OCI-LY1 (cell line): ENCODE results near the gene PIK3CA.

ENCODE experiments used
- H2AFZ ChIP-seq: fragments of 200-600 bp; sonication (generic), shearing (Covaris generic); 2 replicates; pipeline ENCODE4 v1.6.0; 2014; ENCODE audit warnings: antibody characterized with exemption, mild to moderate bottlenecking, low read length
- H3F3A ChIP-seq: fragments of 200-600 bp; sonication (generic), shearing (Covaris generic); 2 replicates; pipeline ENCODE4 v1.6.0; 2014; ENCODE audit warnings: mild to moderate bottlenecking, antibody characterized with exemption, low read length, moderate library complexity; ENCODE audit not compliant: insufficient read depth
- H3K27ac ChIP-seq: fragments of 200-600 bp; sonication (generic); 2 replicates; pipeline ENCODE4 v1.5.1; 2014; ENCODE audit warnings: low read length, mixed run types, mild to moderate bottlenecking, low read depth; ENCODE audit not compliant: poor library complexity, severe bottlenecking
- H3K27me3 ChIP-seq: fragments of 200-600 bp; sonication (generic); 2 replicates; pipeline ENCODE4 v1.6.0; 2014; ENCODE audit warnings: antibody characterized with exemption, mild to moderate bottlenecking, low read length, moderate library complexity; ENCODE audit not compliant: insufficient read depth
- H3K36me3 ChIP-seq: fragments of 200-600 bp; sonication (generic); 2 replicates; pipeline ENCODE4 v1.6.1; 2014; ENCODE audit warnings: mild to moderate bottlenecking, antibody characterized with exemption, low read length, moderate library complexity, mixed read lengths; ENCODE audit not compliant: insufficient read depth
- H3K4me1 ChIP-seq: fragments of 200-600 bp; sonication (generic); 2 replicates; pipeline ENCODE4 v1.5.1; 2014; ENCODE audit warnings: mild to moderate bottlenecking, low read length, moderate library complexity; ENCODE audit not compliant: insufficient read depth, severe bottlenecking
- H3K4me2 ChIP-seq: fragments of 200-600 bp; sonication (generic), shearing (Covaris generic); 2 replicates; pipeline ENCODE4 v1.6.1; 2014; ENCODE audit warnings: low read length
- H3K4me3 ChIP-seq: fragments of 200-600 bp; sonication (generic); 2 replicates; pipeline ENCODE4 v1.5.1; 2014; ENCODE audit warnings: low read length, low read depth, mild to moderate bottlenecking, mixed read lengths; ENCODE audit not compliant: poor library complexity, severe bottlenecking
- H3K79me2 ChIP-seq: fragments of 200-600 bp; shearing (Covaris generic); 2 replicates; pipeline ENCODE4 v1.6.1; 2016; ENCODE audit warnings: mixed run types, low read length, mixed read lengths; ENCODE audit not compliant: insufficient read depth
- H3K9ac ChIP-seq: fragments of 200-600 bp; sonication (generic), shearing (Covaris generic); 2 replicates; pipeline ENCODE4 v1.6.1; 2014; ENCODE audit warnings: mild to moderate bottlenecking, low read length, mixed read lengths
- H3K9me2 ChIP-seq: fragments of 200-600 bp; sonication (generic), shearing (Covaris generic); 2 replicates; pipeline ENCODE4 v1.6.1; 2014; ENCODE audit warnings: low read depth, mild to moderate bottlenecking, low read length, mixed read lengths
- H3K9me3 ChIP-seq: fragments of 200-600 bp; shearing (Covaris generic); 2 replicates; pipeline ENCODE4 v1.6.1; 2014; ENCODE audit warnings: low read length, mixed read lengths
- H4K20me1 ChIP-seq: fragments of 200-600 bp; sonication (generic), shearing (Covaris generic); 2 replicates; pipeline ENCODE4 v1.6.0; 2016; ENCODE audit warnings: mild to moderate bottlenecking, low read length; ENCODE audit not compliant: insufficient read depth
- EZH2 ChIP-seq: fragments of 200-600 bp; sonication (generic), shearing (Covaris generic); IDR thresholded peaks from 2 replicates; pipeline ENCODE4 v1.8.0; 2017; ENCODE audit warnings: borderline replicate concordance, mixed run types, mild to moderate bottlenecking, antibody characterized with exemption, low read length, moderate library complexity, mixed read lengths
- TF ChIP-seq, protein P1 (sequence below): fragments of 200-600 bp; sonication (generic), shearing (Covaris generic); IDR thresholded peaks from 2 replicates; pipeline ENCODE4 v1.5.1; 2017; ENCODE audit warnings: mild to moderate bottlenecking, antibody characterized with exemption, low read length, moderate library complexity, mixed read lengths

Gene PIK3CA

DNA sequence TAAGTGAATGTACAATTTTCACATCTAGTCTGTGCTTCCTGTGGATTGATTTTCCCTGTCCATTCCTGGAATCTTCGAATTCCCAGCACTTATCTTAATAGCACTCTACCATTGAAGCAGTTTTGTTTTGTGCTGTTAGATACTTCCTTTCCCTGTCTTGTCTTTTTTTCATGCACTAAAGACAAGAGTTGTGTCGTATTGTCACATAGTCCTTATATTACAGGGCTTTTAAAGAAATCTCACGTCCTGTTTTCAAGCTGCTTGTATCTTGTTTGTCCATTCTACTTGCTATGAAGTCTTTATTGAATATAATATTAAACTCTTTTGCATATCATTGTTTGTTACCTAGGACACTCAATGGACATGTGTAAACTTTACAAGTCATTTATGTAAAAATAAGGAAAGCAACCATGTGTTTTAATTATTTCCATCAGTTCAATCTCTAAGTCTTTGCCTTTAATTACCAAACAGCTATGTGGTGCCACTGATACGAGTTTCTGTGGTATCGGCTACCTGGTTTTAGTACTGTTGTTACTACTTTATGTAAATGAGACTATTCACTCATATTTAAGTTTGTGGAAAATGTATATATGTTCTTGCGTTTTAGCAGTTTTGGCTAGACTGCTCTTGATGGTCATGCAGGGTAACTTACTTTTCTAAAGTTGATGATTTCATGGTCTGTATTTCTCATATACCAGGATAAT is 10.3 kb downstream of the PIK3CA start:
- H2AFZ ChIP-seq: no peak overlapping the region
- no peak for TF ChIP-seq EZH2
- TF ChIP-seq, protein P1, sequence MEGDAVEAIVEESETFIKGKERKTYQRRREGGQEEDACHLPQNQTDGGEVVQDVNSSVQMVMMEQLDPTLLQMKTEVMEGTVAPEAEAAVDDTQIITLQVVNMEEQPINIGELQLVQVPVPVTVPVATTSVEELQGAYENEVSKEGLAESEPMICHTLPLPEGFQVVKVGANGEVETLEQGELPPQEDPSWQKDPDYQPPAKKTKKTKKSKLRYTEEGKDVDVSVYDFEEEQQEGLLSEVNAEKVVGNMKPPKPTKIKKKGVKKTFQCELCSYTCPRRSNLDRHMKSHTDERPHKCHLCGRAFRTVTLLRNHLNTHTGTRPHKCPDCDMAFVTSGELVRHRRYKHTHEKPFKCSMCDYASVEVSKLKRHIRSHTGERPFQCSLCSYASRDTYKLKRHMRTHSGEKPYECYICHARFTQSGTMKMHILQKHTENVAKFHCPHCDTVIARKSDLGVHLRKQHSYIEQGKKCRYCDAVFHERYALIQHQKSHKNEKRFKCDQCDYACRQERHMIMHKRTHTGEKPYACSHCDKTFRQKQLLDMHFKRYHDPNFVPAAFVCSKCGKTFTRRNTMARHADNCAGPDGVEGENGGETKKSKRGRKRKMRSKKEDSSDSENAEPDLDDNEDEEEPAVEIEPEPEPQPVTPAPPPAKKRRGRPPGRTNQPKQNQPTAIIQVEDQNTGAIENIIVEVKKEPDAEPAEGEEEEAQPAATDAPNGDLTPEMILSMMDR: no peak
- no peak overlapping the region for H3K9ac ChIP-seq
- H3K9me2 ChIP-seq: no peaks in the 10 kb centered on the region
- H3K9me3 ChIP-seq: no peaks in the 10 kb centered on the region
- no peaks in the 10 kb centered on the region for H3K27me3 ChIP-seq
- peaks cover 80% of the 10 kb centered on the region for H3K79me2 ChIP-seq
- no peak overlapping the region for H3K4me2 ChIP-seq
- H3K4me3 ChIP-seq: no peak overlapping the region
- no peaks in the 10 kb centered on the region for H4K20me1 ChIP-seq
- no peaks in the 10 kb centered on the region for H3K36me3 ChIP-seq
- H3K27ac ChIP-seq: no peak overlapping the region
- H3F3A ChIP-seq: no peaks in the 10 kb centered on the region
- peaks cover 7% of the 10 kb centered on the region for H3K4me1 ChIP-seq

GRCh38 chr3:179163503-179163902 is 15.3 kb downstream of the PIK3CA start:
- H3K27ac ChIP-seq: no peak overlapping the region
- H3K9me2 ChIP-seq: no peaks in the 10 kb centered on the region
- peaks cover 57% of the 10 kb centered on the region for H3K79me2 ChIP-seq
- no peaks in the 10 kb centered on the region for H3F3A ChIP-seq
- peaks cover 4% of the 10 kb centered on the region; the same call in 1 of the 2 replicates for H3K9me3 ChIP-seq
- no peaks in the 10 kb centered on the region for H3K27me3 ChIP-seq
- H3K36me3 ChIP-seq: no peaks in the 10 kb centered on the region
- H3K4me1 ChIP-seq: peaks cover 27% of the 10 kb centered on the region
- H3K9ac ChIP-seq: no peak overlapping the region
- no peak overlapping the region for H2AFZ ChIP-seq
- H3K4me2 ChIP-seq: no peak overlapping the region
- H4K20me1 ChIP-seq: no peaks in the 10 kb centered on the region
- no peak overlapping the region for H3K4me3 ChIP-seq
- TF ChIP-seq EZH2: no peak
- TF ChIP-seq, protein P1: no peak

- H3K9me2 ChIP-seq: no peaks in the 10 kb centered on the region
- no peaks in the 10 kb centered on the region for H3K36me3 ChIP-seq
- H3K27me3 ChIP-seq: no peaks in the 10 kb centered on the region
- H4K20me1 ChIP-seq: no peaks in the 10 kb centered on the region
- peaks cover 4% of the 10 kb centered on the region; the same call in 1 of the 2 replicates for H3K9me3 ChIP-seq
- no peak for TF ChIP-seq EZH2
- TF ChIP-seq, protein P1: no peak
- no peak overlapping the region for H3K4me3 ChIP-seq
- no peaks in the 10 kb centered on the region for H3F3A ChIP-seq
- no peak overlapping the region for H3K4me2 ChIP-seq
- H3K9ac ChIP-seq: no peak overlapping the region
- no peak overlapping the region for H2AFZ ChIP-seq
- H3K4me1 ChIP-seq: peaks cover 27% of the 10 kb centered on the region
- peaks cover 55% of the 10 kb centered on the region for H3K79me2 ChIP-seq
- H3K27ac ChIP-seq: no peak overlapping the region
Observed at GRCh38 chr3:179164857-179165256, 16.7 kb downstream of the PIK3CA start.
